PC-9 (cell line): ENCODE data around the gene ANKRD9.

Experiments used
- CTCF ChIP-seq: fragments of 200-600 bp; sonication (generic); conservative IDR thresholded peaks from 2 replicates; pipeline ENCODE4 v1.6.1; 2017; ENCODE audit warnings: mixed run types, antibody characterized with exemption, mild to moderate bottlenecking, moderate library complexity
- EZH2 ChIP-seq: fragments of 200-600 bp; sonication (generic); IDR thresholded peaks from 2 replicates; pipeline ENCODE4 v1.8.0; 2017; ENCODE audit warnings: antibody characterized with exemption, low read depth

- no peak for TF ChIP-seq CTCF
- TF ChIP-seq EZH2, result no peak
These were observed 45.5 kb upstream of the ANKRD9 start for GRCh38 chr14:102554821-102555819.
